ENCODE data around the gene PYGL. TPM values are rescaled to one million over a fixed set of nuclear protein-coding genes. Genes with fewer than 3 reads are reported as not detected.
"Not testable (repeated sequence)": the region's sequence is repeated elsewhere in the genome, so short reads cannot be mapped to it uniquely, and the experiment has no call there.

Gene PYGL
- total RNA-seq, 1 donor from 2014 or later, result 21.1 TPM

DNA sequence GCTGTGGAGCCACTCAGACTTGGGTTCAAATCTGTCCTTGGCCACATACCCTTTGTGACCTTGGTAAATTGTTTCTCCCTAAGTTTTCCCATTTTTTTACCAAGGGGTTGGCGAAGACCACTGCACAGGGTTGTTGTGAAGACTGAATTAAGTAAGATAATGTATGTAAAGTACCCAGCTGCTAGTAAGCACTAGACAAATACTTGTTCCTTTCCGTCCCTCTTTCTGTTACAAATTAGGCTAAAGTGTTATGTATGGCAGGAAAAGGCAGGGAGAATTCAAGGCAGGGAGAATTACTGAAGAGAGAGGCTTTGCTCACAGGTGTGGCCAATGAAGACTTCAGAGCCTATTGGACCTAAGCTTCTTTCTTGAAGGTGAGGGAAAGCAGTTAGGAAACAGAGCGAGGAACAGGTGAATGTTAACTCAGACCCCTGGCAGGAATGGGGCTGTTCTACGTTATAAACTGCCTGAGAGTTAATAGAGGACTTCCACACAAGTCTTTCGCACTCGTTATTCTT lies 46.6 kb downstream of the PYGL start:
- H3K4me1 Mint-ChIP-seq (ENCODE audit: unreplicated experiment), result no peaks in the 10 kb centered on the region
- TF ChIP-seq CTCF (IDR thresholded peaks at IDR 0.05; ENCODE audit: unreplicated experiment), result no peak
- DNase-seq (ENCODE audit: low spot score), result no peak
- no peak overlapping the region for H3K4me3 Mint-ChIP-seq (ENCODE audit: unreplicated experiment)
- H3K36me3 Mint-ChIP-seq (ENCODE audit: low read depth, unreplicated experiment), result no peaks in the 10 kb centered on the region
- H3K9me3 Mint-ChIP-seq (ENCODE audit: unreplicated experiment), result no peaks in the 10 kb centered on the region
- H3K27me3 Mint-ChIP-seq (ENCODE audit: unreplicated experiment), result no peaks in the 10 kb centered on the region
- H3K27ac Mint-ChIP-seq (ENCODE audit: unreplicated experiment), result no peak overlapping the region

DNA sequence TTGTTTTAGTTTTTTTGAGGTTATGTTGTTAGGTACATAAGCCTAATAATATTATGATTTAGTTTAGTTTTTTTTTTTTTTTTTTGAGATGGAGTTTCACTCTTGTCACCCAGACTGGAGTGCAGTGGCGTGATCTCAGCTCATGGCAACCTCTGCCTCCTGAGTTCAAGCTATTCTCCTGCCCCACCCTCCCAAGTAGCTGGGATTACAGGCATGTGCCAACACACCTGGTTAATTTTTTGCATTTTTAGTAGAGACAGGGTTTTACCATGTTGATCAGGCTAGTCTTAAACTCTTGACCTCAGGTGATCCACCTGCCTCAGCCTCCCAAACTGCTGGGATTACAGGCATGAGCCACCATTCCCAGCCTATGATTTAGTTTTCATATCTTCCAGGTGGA lies 47.3 kb downstream of the PYGL start:
- H3K27me3 Mint-ChIP-seq (ENCODE audit: unreplicated experiment); H3K9me3 Mint-ChIP-seq (ENCODE audit: unreplicated experiment); DNase-seq (ENCODE audit: low spot score); H3K4me3 Mint-ChIP-seq (ENCODE audit: unreplicated experiment); H3K27ac Mint-ChIP-seq (ENCODE audit: unreplicated experiment); H3K36me3 Mint-ChIP-seq (ENCODE audit: low read depth, unreplicated experiment); H3K4me1 Mint-ChIP-seq (ENCODE audit: unreplicated experiment): not testable (repeated sequence)

GRCh38 chr14:50896421-50896820 lies 47.9 kb downstream of the PYGL start:
- H3K4me3 Mint-ChIP-seq (ENCODE audit: unreplicated experiment); DNase-seq (ENCODE audit: low spot score); H3K36me3 Mint-ChIP-seq (ENCODE audit: low read depth, unreplicated experiment); H3K9me3 Mint-ChIP-seq (ENCODE audit: unreplicated experiment); H3K27ac Mint-ChIP-seq (ENCODE audit: unreplicated experiment); H3K4me1 Mint-ChIP-seq (ENCODE audit: unreplicated experiment); H3K27me3 Mint-ChIP-seq (ENCODE audit: unreplicated experiment): not testable (repeated sequence)

GRCh38 chr14:50892255-50892654 lies 52.0 kb downstream of the PYGL start:
- TF ChIP-seq CTCF (IDR thresholded peaks at IDR 0.05; ENCODE audit: unreplicated experiment), result no peak
- no peaks in the 10 kb centered on the region for H3K9me3 Mint-ChIP-seq (ENCODE audit: unreplicated experiment)
- DNase-seq (ENCODE audit: low spot score), result no peak
- peak overlapping the region; percentile 61 for H3K27ac Mint-ChIP-seq (ENCODE audit: unreplicated experiment)
- no peaks in the 10 kb centered on the region for H3K27me3 Mint-ChIP-seq (ENCODE audit: unreplicated experiment)
- no peak overlapping the region for H3K4me3 Mint-ChIP-seq (ENCODE audit: unreplicated experiment)
- H3K36me3 Mint-ChIP-seq (ENCODE audit: low read depth, unreplicated experiment), result no peaks in the 10 kb centered on the region
- H3K4me1 Mint-ChIP-seq (ENCODE audit: unreplicated experiment), result no peaks in the 10 kb centered on the region

- Mint-ChIP-seq H3K27me3 (ENCODE audit: unreplicated experiment) (no peaks in the 10 kb centered on the region), H3K4me3 (ENCODE audit: unreplicated experiment) (no peak overlapping the region), H3K27ac (ENCODE audit: unreplicated experiment) (no peak overlapping the region), H3K9me3 (ENCODE audit: unreplicated experiment) (no peaks in the 10 kb centered on the region), H3K4me1 (ENCODE audit: unreplicated experiment) (no peaks in the 10 kb centered on the region), H3K36me3 (ENCODE audit: low read depth, unreplicated experiment) (no peaks in the 10 kb centered on the region)
- no peak for TF ChIP-seq CTCF (IDR thresholded peaks at IDR 0.05; ENCODE audit: unreplicated experiment)
- DNase-seq (ENCODE audit: low spot score), result no peak
Observed at GRCh38 chr14:50887476-50887875, 56.8 kb downstream of the PYGL start.

- Mint-ChIP-seq H3K27me3 (ENCODE audit: unreplicated experiment) (no peaks in the 10 kb centered on the region), H3K36me3 (ENCODE audit: low read depth, unreplicated experiment) (no peaks in the 10 kb centered on the region), H3K9me3 (ENCODE audit: unreplicated experiment) (peaks cover 4% of the 10 kb centered on the region), H3K27ac (ENCODE audit: unreplicated experiment) (no peak overlapping the region), H3K4me1 (ENCODE audit: unreplicated experiment) (peaks cover 13% of the 10 kb centered on the region), H3K4me3 (ENCODE audit: unreplicated experiment) (no peak overlapping the region)
- TF ChIP-seq CTCF (IDR thresholded peaks at IDR 0.05; ENCODE audit: unreplicated experiment), result no peak
- DNase-seq (ENCODE audit: low spot score), result no peak
Observed at GRCh38 chr14:50883827-50884197, 60.5 kb downstream of the PYGL start.
